ENCODE results near the gene KCNJ1. TPM values are rescaled to one million over a fixed set of nuclear protein-coding genes. Genes with fewer than 3 reads are reported as not detected.

KCNJ1 gene
- total RNA-seq, 4 donors from 2014 or later: not detected

- DNase-seq: peak in 1 of 3 donors; percentile 21
- Histone ChIP-seq H3K4me3 (no peak overlapping the region), H3K27me3 (no peaks in the 10 kb centered on the region), H3K36me3 (no peaks in the 10 kb centered on the region), H3K9me3 (no peaks in the 10 kb centered on the region), H3K27ac (no peak overlapping the region), H3K4me1 (no peaks in the 10 kb centered on the region)
- no peak for TF ChIP-seq CTCF (IDR thresholded peaks at IDR 0.05)
- TF ChIP-seq POLR2A (IDR thresholded peaks at IDR 0.05): no peak
Measured at GRCh38 chr11:128878455-128878854, 11.4 kb upstream of the KCNJ1 start.

- TF ChIP-seq CTCF (IDR thresholded peaks at IDR 0.05) (no peak), POLR2A (IDR thresholded peaks at IDR 0.05) (no peak)
- Histone ChIP-seq H3K27me3 (no peaks in the 10 kb centered on the region), H3K36me3 (no peaks in the 10 kb centered on the region)
Measured at GRCh38 chr11:128877726-128878125, 10.6 kb upstream of the KCNJ1 start.

GRCh38 chr11:128876133-128876650 is 9.1 kb upstream of the KCNJ1 start:
- no peak for TF ChIP-seq POLR2A (IDR thresholded peaks at IDR 0.05)
- no peak for TF ChIP-seq CTCF (IDR thresholded peaks at IDR 0.05)
- peak in 1 of 3 donors; percentile 29 for DNase-seq
- no peaks in the 10 kb centered on the region for H3K27me3 ChIP-seq
- no peaks in the 10 kb centered on the region for H3K9me3 ChIP-seq
- no peaks in the 10 kb centered on the region for H3K4me1 ChIP-seq
- H3K36me3 ChIP-seq: no peaks in the 10 kb centered on the region
- H3K4me3 ChIP-seq: no peak overlapping the region
- H3K27ac ChIP-seq: no peak overlapping the region

More at GRCh38 chr11:128877726-128878125, 10.6 kb upstream of the KCNJ1 start:
- Histone ChIP-seq H3K4me1 (no peaks in the 10 kb centered on the region), H3K9me3 (no peaks in the 10 kb centered on the region), H3K27ac (no peak overlapping the region), H3K4me3 (no peak overlapping the region)
- peak in 1 of 3 donors; percentile 18 for DNase-seq

- no peak for DNase-seq
- TF ChIP-seq CTCF (IDR thresholded peaks at IDR 0.05) (no peak), POLR2A (IDR thresholded peaks at IDR 0.05) (no peak)
Measured at GRCh38 chr11:128874427-128874826, 7.3 kb upstream of the KCNJ1 start.

GRCh38 chr11:128872594-128872993 is 5.5 kb upstream of the KCNJ1 start:
- no peak overlapping the region for H3K4me3 ChIP-seq
- H3K27me3 ChIP-seq: no peaks in the 10 kb centered on the region
- TF ChIP-seq POLR2A (IDR thresholded peaks at IDR 0.05): no peak
- no peak for TF ChIP-seq CTCF (IDR thresholded peaks at IDR 0.05)
- H3K27ac ChIP-seq: no peak overlapping the region
- H3K36me3 ChIP-seq: no peaks in the 10 kb centered on the region
- peak in 1 of 3 donors; percentile 25 for DNase-seq
- no peaks in the 10 kb centered on the region for H3K9me3 ChIP-seq
- no peaks in the 10 kb centered on the region for H3K4me1 ChIP-seq

More at GRCh38 chr11:128874427-128874826, 7.3 kb upstream of the KCNJ1 start:
- Histone ChIP-seq H3K4me3 (no peak overlapping the region), H3K27ac (no peak overlapping the region), H3K27me3 (no peaks in the 10 kb centered on the region), H3K36me3 (no peaks in the 10 kb centered on the region), H3K4me1 (no peaks in the 10 kb centered on the region), H3K9me3 (no peaks in the 10 kb centered on the region)

GRCh38 chr11:128872094-128872493 is 5.0 kb upstream of the KCNJ1 start:
- H3K27ac ChIP-seq: no peak overlapping the region
- DNase-seq: no peak
- H3K27me3 ChIP-seq: no peaks in the 10 kb centered on the region
- H3K4me1 ChIP-seq: no peaks in the 10 kb centered on the region
- H3K4me3 ChIP-seq: no peak overlapping the region
- no peaks in the 10 kb centered on the region for H3K9me3 ChIP-seq
- TF ChIP-seq CTCF (IDR thresholded peaks at IDR 0.05): no peak
- TF ChIP-seq POLR2A (IDR thresholded peaks at IDR 0.05): no peak
- H3K36me3 ChIP-seq: no peaks in the 10 kb centered on the region
